G401 (cell line): ENCODE results near the gene MC1R. TPM values are rescaled to one million over a fixed set of nuclear protein-coding genes. Genes with fewer than 3 reads are reported as not detected.

ENCODE experiments used
- DNase-seq: peaks from one replicate; pipeline ENCODE4 v3.0.0-alpha.2; 2015; ENCODE audit warnings: low spot score
- in situ Hi-C: cut with HindIII; loops from 2 replicates; pipeline ENCODE4 v1.10.0; 2016; ENCODE audit warnings: low sequenced_read_pairs, mixed read lengths
- total RNA-seq: library from RNA; depleted of rRNA; stranded (reverse); fragments of >200 nt; shearing (Covaris generic); gene quantifications from 2 replicates; pipeline ENCODE4 v1.2.3, GENCODE V29; 2014

MC1R gene
- total RNA-seq, 1 experiment from 2014 or later = 17.2 TPM

DNA sequence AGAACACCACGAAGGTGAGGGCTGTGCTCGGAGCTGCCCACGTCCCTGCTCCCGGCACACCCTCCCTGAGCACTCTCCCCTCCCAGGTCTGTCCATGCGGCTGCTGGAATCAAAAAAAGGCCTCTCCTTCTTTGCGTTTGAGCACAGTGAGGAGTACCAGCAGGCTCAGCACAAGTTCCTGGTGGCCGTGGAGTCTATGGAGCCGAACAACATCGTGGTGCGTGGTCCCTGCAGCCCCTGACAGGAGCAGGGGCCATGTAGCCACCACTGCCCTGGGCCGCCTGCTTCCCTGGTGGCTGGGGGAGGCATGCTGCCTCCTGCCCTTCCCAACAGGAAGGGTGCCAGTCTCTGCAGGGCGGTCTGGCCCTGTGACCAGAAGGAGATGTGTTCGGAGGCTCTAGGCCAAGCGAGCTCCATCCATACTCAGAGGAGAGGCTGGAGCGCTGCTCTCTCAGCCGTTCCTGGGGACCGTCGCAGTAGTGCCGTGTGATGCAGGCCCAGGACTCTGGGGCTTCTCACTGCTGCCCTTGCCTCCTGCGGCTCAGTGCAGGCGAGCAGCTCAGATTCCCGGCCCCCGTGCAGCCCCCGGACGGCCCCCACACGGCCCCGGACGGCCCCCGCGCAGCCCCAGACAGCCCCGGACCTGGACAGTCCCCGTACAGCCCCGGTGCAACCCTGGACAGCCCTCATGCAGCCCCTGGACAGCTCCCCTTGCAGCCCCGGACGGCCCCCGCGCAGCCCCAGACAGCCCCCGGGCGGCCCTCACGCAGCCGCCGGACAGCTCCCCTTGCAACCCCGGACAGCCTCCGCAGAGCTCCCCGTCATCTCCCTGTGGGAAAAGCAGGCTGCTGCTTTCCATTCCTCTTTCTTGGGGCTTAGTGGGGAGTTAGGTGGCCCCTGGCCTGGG, 24.8 kb upstream of the MC1R start:
- in situ Hi-C loops = no loop called here

GRCh38 chr16:89895482-89896250, 23.0 kb upstream of the MC1R start:
- in situ Hi-C loops = no loop called here

More for the DNA sequence above, 24.8 kb upstream of the MC1R start:
- DNase-seq = peak; percentile 70

DNA sequence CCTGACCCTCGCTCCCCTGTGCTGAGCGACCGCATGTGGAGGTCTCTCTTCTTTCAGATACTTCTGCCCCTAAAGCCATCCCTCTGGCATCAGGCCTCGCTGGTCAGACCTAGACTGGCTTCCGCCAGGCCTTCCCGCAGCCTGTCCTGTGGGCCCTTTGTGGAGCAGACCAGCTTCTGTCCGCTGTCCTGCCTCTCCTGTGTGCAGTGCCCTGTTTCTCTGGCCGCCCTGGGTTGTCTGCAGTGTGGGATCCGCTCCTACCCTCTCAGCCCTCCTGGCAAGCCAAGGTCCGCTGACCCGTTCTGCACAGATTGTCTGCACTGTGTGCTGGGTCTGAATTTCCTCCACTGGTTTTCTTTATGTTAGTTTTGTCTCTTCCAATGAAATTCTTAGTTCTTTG, 21.5 kb upstream of the MC1R start:
- in situ Hi-C loops = no loop called here
- DNase-seq = no peak

More at GRCh38 chr16:89895482-89896250, 23.0 kb upstream of the MC1R start:
- no peak for DNase-seq

- in situ Hi-C loops = no loop called here
- DNase-seq = no peak
Observed at GRCh38 chr16:89898201-89898967, 20.3 kb upstream of the MC1R start.

- in situ Hi-C loops = no loop called here
- no peak for DNase-seq
Observed at GRCh38 chr16:89899879-89900481, 18.7 kb upstream of the MC1R start.

DNA sequence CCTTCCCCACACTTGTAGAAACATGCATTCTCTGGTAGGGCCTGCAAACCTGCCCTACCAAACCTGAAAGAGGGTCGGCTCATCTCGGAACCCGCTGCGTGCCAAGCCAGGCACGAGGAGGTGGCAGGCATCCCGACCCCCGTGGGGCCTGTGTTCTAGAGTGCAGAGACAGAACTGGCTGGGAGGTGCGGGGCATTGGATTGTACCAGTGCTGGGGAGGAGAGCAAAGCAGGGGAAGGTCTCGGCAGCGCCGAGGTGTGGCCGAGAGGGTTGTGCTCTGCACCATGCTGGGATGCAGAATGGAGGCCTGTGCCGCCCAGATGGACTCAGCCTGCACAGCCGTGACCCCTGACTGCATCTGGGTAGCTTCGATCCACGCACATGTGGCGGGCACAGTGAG, 17.8 kb upstream of the MC1R start:
- DNase-seq = no peak

GRCh38 chr16:89902980-89903379, 15.7 kb upstream of the MC1R start:
- no peak for DNase-seq
- in situ Hi-C loops = no loop called here

More for the DNA sequence above, 17.8 kb upstream of the MC1R start:
- in situ Hi-C loops = no loop called here

- DNase-seq = no peak
- in situ Hi-C loops = no loop called here
Observed at GRCh38 chr16:89903908-89904515, 14.7 kb upstream of the MC1R start.

- in situ Hi-C loops = no loop called here
- no peak for DNase-seq
Observed at GRCh38 chr16:89904606-89905510, 13.8 kb upstream of the MC1R start.

DNA sequence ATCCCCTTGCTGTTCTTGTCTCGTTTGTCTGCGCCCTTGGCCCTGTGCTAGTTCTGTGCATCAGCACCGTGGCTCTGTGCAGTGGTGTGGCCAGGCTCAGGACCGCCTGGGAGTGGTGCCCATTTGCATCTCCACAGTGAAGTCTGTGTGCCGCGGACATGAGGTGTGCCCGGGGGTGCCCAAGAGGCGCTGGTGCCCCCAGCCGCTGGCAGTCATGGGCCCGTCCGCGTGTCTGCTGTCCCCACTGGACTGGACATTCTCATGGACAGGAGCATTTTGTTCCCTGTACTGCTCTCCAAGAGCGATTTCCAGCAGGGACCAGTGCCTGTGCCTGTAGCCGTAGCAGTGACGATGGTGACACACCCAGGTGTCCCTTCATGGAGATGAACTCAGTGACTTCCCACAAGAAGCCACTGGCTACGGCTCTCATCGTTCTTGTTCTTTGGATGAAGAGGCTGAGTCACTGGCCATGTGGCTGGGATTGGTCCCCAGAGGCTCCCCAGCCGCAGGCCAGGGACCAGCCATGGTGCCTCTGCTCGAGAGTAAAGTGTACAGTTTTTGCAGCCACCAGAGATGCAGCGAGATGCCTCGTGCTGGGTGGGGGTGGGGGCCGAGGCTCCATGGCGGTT, 13.0 kb upstream of the MC1R start:
- in situ Hi-C loops = no loop called here
- no peak for DNase-seq

DNA sequence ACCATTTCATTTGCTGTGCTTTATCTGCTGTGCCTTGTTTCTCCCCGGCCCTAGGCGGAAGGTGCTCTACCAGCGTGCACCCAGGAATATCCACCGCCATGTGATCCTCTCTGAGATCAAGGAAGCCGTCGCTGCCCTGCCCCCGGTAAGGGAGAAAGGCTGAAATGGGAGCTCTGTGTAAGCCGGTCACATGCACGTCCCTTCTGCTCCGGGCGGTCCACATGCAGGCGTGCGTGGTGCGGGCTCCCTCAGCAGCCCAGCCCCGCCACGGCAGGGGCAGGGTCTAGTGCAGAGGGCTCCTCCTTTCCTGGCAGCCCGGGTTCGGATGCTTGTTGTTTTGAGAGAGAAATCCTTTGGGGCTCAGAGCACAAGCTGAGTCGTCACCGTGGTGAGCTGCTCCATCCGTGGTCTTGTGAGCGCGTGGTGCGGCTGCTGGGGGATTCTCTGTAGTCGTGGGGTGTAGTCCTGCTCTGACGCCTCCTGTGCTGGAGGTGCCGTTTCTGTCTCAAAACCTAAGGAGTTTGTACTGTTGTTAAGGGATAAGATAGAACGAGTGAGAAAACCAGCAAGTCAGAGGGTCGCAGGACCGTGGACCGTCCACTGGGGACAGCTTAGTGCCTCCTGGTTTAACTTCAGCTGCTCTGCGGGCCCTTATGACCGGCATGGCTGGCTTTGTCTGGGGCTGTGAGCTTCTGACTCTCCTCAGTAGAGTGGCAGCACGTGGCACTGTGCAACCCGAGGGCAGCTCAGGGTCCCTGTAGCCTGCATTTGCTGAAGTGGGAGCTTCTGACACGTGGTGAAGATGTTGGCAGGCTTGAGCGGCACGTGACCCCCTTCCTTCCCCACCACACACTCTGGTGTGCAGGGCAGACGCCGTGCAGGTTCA, 12.3 kb upstream of the MC1R start:
- in situ Hi-C loops = no loop called here
- no peak for DNase-seq

DNA sequence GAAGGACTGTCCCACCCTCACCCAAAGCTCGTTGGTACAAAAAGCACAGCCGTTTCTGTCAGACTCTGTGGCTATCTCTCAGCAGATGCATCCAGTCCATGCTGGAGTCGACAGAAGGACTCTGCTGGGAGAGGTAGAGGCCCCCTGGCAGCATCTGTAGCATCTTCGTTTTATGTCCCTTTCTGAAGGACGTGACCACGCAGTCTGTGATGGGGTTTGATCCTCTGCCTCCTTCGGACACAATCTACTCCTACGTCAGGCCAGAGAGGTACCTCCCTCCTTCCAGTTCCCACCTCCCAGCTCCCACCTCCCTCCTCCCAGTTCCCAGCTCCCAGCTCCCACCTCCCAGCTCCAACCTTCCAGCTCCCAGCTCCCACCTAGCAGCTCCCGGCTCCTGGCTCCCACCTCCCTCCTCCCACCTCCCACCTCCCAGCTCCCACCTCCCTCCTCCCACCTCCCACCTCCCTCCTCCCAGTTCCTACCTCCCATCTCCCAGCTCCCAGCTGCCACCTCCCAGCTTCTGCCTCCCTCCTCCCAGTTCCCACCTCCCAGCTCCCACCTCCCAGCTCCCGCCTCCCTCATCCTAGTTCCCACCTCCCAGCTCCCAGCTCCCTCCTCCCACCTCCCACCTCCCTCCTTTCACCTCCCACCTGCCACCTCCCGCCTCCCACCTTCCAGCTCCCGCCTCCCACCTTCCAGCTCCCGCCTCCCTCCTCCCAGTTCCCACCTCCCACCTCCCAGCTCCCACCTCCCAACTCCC, 11.4 kb upstream of the MC1R start:
- no peak for DNase-seq

DNA sequence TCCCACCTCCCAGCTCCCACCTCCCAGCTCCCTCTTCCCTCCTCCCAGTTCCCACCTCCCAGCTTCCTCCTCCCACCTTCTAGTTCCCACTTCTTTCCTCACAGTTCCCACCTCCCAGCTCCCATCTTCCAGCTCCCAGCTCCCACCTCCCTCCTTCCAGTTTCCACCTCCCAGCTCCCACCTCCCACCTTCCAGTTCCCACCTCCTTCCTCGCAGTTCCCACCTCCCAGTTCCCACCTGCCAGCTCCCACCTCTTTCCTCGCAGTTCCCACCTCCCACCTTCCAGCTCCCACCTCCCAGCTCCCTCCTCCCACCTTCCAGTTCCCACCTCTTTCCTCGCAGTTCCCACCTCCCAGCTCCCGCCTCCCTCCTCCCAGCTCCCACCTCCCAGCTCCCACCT, 10.4 kb upstream of the MC1R start:
- in situ Hi-C loops = no loop called here
- no peak for DNase-seq

More for the DNA sequence above, 11.4 kb upstream of the MC1R start:
- in situ Hi-C loops = no loop called here

DNA sequence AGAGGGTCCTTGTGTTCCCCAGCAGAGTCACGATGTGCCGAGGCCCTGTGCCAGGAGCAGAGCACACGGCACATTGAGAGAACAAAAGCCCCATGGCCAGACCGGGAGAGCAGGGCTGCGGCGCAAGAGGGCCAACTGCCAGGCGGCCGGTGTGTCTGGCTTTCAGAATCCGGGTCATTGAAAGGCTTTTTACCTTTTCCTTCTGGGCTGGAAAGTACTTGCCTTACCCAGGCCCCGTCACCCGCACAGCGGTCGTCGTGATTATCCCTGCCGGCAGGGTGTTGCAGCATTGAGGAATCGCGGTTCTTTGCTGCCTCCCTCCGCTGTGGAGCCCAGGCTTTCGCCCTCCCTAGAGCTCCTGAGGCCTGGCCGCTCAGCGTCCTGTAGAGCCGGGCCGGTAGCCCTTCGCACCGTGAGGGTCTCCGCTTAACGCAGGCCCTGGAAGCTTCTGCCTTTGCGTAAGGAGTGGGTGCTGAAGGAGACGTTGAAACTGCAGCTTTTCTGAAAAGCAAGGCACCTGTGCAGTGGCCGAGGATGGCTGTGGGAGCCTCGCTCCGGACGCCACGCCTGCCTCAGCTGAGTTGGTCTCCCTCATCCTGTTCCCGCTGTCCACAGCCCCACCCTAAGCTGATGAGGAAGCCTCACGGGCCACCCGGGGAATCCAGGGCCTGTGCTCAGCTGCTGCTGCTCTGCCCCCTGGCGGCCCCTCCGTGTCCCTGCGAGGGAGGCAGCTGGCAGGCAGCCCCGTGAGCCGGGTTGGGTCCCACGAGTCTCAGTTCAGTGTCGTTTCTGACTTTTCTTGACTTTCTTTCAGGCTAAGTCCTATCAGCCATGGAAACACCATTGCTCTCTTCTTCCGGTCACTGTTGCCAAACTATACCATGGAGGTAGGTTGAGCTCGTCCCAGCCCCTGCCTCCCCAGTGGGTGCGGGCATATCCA, 8.6 kb upstream of the MC1R start:
- peak; percentile 83 for DNase-seq
- in situ Hi-C loops = no loop called here
